GM15510 (cell line): ENCODE data around the gene CARD14.

Source experiments
- POLR2A ChIP-seq: IDR thresholded peaks from 3 replicates; pipeline ENCODE4 v1.6.1; 2011; ENCODE audit warnings: borderline replicate concordance; ENCODE audit not compliant: insufficient read length; ENCODE audit errors: extremely low read depth

Gene CARD14

DNA sequence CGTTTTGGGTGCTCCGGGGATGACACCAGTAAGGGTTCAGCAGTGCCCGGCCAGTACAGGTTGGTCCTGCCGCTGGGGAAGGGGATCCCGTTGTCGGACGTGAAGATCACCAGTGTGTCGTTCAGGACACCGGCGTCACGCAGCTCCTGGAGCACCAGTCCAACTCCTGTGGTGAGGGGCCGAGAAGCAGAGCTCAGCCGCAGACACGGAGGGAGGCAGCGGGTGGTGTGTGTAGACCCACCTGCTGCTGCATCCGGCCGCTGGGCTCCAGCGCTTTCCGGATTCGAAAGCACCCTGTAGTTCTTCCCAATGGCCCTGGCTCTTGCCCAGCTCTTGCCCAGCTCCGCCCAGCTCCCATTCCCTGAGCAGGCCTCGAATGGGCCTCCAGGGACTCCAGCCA lies 42.3 kb downstream of the CARD14 start:
- no peak for TF ChIP-seq POLR2A

DNA sequence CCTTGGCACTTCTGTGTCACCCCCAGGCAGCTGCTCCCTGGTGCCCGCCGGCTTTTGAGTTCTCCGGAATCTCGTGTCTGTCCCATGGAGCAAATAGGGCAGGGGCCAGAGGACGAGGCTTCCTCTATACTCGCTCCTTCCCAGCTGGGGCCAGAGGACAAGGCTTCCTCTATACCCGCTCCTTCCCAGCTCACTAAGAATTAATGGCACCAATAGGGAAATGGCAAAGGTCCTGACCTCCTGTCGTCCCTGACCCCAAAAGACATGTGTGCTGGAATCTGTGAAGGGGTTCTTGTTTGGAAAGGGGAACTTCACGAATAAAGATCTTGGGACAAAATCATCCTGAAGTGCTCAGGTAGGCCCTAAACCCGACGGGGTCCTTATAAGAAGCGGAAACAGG lies 42.7 kb downstream of the CARD14 start:
- TF ChIP-seq POLR2A: no peak

GRCh38 chr17:80212962-80213642 lies 43.3 kb downstream of the CARD14 start:
- no peak for TF ChIP-seq POLR2A

DNA sequence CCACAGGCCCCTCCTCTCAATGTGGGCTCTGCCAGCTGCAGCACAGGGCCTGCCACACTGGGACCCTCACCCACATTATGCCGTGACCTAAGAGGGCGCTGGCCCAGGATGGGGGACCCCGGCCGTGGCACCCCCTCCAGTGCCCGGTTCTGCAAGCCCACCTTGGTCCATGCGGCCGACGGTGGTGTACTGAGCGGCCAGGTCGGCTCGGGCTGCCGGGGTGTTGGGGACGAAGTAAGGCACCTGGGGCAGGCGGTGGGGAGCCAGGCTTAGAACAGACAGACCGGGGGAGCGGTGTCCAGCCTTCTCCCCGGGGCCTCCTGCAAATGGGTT lies 43.8 kb downstream of the CARD14 start:
- TF ChIP-seq POLR2A: no peak

DNA sequence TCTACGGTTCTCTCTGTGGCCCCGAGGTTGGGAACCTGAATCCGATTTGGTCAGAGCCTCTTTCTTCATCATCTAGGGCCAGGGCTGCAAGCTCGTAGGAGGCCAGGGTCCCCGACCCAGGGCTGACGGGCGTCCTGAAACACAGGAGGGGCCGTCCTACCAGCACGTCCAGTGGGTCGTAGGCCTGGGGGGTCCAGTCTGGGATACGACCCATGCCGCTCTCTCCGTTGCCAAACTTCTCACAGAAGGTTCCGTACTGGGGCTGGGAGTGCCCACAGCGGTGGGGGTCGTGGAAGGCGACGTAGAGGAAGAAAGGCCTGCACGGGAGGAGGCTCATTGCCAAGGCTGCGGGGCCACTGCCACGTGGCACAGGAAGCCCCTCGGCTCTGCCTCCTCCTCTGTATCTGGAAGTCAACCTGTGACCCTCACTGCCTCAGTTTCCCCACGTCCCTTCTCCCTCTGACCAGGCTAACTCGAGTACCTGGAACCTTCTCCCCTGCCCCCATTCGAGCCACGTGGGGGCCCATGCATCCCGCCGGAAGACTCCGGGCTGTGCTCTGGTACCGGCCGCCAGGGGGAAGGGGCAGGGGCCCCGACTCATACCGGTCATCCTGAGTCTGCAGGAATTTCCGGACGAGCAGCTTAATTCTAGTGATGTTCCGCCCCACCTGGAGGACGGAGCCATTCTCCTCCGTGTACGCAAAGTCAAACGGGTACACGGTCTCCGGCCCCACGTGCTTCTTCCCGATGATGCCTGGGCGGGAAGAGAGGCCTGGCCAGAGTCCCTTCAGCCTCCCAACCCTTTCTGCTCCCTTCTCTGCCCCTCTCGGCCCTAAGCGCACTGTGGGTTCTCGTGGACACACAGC lies 44.4 kb downstream of the CARD14 start:
- no peak for TF ChIP-seq POLR2A

DNA sequence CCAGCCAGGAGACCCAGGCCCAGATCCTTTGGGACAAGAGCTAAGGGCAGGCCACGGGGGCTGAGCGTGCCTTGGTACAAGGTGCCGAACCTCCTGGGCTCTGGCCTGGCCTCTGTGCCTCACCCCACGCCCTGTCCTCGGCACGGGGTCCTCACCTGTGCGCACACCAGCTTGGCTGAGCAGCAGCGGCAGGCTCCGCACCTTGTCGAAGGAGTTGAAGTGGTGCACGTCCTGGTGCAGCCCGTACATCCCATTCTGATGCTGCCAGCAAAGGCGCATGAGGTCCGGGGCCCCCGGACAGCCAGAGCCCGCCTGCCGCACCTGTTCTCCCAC lies 45.0 kb downstream of the CARD14 start:
- no peak for TF ChIP-seq POLR2A

- no peak for TF ChIP-seq POLR2A
These were observed 46.9 kb downstream of the CARD14 start for GRCh38 chr17:80216473-80217456.

DNA sequence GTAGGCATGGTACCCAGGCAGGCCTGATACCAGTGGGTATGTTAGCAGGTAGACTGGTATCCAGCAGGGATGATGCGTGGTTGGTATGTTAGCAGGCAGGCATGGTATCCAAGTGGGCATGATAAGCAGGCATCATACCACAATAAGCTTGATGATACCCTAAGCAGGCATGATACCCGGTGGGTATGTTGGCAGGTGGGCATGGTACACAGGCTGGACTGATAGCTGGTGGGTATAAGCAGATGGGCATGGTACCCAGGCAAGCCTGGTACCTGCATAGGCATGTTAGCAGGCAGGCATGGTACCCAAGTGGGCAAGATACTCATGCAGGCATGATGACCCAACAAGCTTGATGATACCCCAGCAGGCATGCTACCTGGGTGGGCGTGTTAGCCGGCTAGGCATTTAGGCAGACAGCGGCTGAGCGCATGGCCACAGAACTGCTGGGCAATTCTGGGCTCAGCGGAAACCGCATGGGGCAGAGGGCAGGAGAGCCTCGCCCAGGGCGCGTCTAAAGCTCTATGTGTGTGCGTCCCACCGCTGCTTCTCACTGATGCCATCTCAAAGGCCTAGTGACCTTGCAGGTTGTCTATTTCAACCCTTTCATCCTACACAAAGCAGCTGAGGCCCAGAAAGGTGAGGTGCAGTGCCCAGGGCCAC lies 48.0 kb downstream of the CARD14 start:
- no peak for TF ChIP-seq POLR2A

DNA sequence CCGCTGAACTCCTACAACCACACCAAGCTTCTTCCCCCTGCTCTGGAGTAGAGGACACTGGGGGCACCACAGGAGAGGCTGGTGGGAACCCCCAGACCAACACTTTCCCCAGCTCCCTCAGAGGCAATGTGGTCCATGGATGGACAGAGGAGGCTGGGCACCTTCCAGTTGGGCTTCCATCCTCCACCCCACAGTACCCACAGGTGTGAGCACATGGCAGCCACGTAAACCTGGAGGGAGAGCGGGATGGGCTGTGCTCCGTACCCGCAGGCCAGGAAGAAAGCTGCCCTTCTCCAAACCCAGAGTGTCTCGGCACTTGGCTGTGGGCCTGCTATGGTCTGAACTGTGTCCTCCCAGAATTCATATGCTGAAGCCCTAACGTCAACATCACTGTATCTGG lies 48.6 kb downstream of the CARD14 start:
- no peak for TF ChIP-seq POLR2A

DNA sequence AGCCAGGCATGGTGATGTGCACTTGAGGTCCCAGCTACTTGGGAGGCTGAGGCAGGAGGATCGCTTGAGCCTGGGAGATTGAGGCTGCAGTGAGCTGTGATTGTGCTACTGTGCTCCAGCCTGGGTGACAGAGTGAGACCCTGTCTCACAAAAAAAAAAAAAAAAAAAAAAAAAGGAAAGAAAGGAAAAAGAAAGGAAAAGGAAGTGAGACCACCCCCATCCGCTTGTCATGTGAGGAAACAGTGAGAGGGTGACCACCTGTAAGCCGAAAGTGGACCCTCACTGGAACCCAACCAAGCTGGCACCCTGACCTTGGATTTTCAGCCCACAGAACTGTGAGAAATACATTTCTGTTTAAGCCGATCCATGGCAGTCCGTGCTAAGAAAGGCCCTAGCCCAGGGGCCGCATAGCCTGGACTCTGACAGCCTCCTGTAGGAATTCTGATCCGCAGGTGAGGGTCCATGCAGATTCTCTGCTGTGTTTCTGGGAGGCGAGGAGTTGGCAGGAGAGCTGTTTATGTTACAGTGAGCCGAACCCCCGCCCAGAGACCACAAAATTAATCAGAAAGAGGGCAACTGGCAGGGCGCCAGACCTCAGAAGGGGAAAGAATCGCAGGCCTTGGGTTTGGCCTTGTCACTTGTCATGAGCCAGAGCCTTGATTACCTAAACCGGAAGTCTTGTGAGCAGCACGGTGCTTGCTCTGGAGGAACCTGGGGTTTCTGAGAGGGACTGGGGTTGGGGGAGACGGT lies 49.4 kb downstream of the CARD14 start:
- TF ChIP-seq POLR2A: no peak

- TF ChIP-seq POLR2A: no peak
These were observed 49.9 kb downstream of the CARD14 start for GRCh38 chr17:80219763-80220053.

GRCh38 chr17:80220054-80220735 lies 50.4 kb downstream of the CARD14 start, which contains the start of the genes SGSH and SLC26A11:
Gene SGSH, minus strand, starts transcription at chr17:80220333. Its CDS starts 20 bp downstream, at chr17:80220313.
Gene SLC26A11, plus strand, starts transcription at chr17:80220427. Its CDS starts 1,134 bp downstream, at chr17:80221561.
- TF ChIP-seq POLR2A: peak; percentile 52

- no peak for TF ChIP-seq POLR2A
These were observed 50.9 kb downstream of the CARD14 start for GRCh38 chr17:80220736-80221215.
